Glutamatergic neuron (in vitro differentiated cells): ENCODE results near the gene C1orf50. TPM values are rescaled to one million over a fixed set of nuclear protein-coding genes. Genes with fewer than 3 reads are reported as not detected.
"Not testable (repeated sequence)": the region's sequence is repeated elsewhere in the genome, so short reads cannot be mapped to it uniquely, and the experiment has no call there.

ENCODE experiments used
- DNase-seq: peaks from one replicate; pipeline ENCODE4 v3.0.0; 2022
- H3K27ac Mint-ChIP-seq: one replicate; pipeline ENCODE4 v1.8.0; 2020; ENCODE audit warnings: mild to moderate bottlenecking, mixed read lengths, inconsistent platforms; ENCODE audit not compliant: unreplicated experiment
- H3K27me3 Mint-ChIP-seq: one replicate; pipeline ENCODE4 v1.8.0; 2020; ENCODE audit warnings: mild to moderate bottlenecking, moderate library complexity, mixed read lengths, inconsistent platforms; ENCODE audit not compliant: unreplicated experiment
- H3K36me3 Mint-ChIP-seq: one replicate; pipeline ENCODE4 v1.8.0; 2020; ENCODE audit warnings: mild to moderate bottlenecking, mixed read lengths, inconsistent platforms; ENCODE audit not compliant: unreplicated experiment
- H3K4me1 Mint-ChIP-seq: one replicate; pipeline ENCODE4 v1.8.0; 2020; ENCODE audit warnings: mild to moderate bottlenecking, low read depth, mixed read lengths, inconsistent platforms; ENCODE audit not compliant: unreplicated experiment
- H3K4me3 Mint-ChIP-seq: one replicate; pipeline ENCODE4 v1.8.0; 2020; ENCODE audit warnings: mild to moderate bottlenecking, mixed read lengths, inconsistent platforms; ENCODE audit not compliant: unreplicated experiment
- H3K9me3 Mint-ChIP-seq: one replicate; pipeline ENCODE4 v1.8.0; 2020; ENCODE audit warnings: mild to moderate bottlenecking, moderate library complexity, mixed read lengths, inconsistent platforms; ENCODE audit not compliant: unreplicated experiment
- CTCF ChIP-seq: fragments of 200-600 bp; sonication (generic); IDR thresholded peaks from one replicate; pipeline ENCODE4 v1.5.0; 2021; ENCODE audit not compliant: partially characterized antibody, unreplicated experiment
- total RNA-seq: library from RNA; stranded (reverse); fragmentation: NEBNext Ultra II Directional; extraction: Animal tissue kit (Norgen Biotek cat#: 25700); gene quantifications from one replicate; pipeline ENCODE4 v1.2.1, GENCODE V29; 2021; ENCODE audit not compliant: unreplicated experiment

Gene C1orf50
- total RNA-seq, 1 donor from 2014 or later, result 21.6 TPM

DNA sequence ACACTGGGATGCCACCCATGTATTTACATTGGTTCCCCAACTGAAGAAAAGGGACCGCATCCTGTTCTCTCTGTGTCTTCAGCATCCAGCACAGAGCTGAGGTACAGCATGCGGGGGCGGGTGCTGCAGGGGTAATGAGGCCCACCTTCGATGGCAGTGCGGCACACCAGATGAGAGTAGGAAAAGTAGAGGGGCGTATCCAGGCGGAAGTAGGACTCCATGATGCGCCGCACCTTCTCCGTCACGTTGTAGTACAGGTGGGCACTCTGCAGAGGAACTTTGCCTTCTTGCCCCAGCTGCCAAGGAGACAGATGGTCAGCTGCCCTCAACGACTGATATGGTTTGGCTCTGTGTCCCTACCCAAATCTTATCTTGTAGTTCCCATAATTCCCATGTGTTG lies 17.0 kb upstream of the C1orf50 start:
- H3K4me3 Mint-ChIP-seq, result no peak overlapping the region
- peaks cover 4% of the 10 kb centered on the region for H3K4me1 Mint-ChIP-seq

DNA sequence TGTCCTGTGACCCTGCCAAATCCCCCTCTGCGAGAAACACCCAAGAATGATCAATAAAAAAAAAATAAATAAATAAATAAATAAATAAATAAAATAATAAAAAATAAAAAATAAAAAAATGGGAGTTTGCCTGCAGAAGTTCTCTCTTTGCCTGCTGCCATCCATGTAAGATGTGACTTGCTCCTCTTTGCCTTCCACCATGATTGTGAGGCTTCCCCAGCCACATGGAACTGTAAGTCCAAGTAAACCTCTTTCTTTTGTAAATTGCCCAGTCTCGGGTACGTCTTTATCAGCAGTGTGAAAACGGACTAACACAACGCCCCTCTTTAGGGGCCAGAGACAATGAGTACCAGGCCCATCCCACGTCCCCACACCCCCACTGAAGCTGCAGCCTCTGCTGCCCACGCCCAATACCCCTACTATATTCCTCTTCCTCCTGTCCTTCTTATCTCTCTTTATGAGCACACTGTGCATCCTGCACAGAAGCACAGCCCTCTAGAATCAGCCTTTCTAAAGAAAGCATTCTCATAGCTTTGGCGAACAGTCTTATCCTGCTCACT lies 15.5 kb upstream of the C1orf50 start:
- H3K9me3 Mint-ChIP-seq, result not testable (repeated sequence)

More for the DNA sequence above, 17.0 kb upstream of the C1orf50 start:
- peaks cover 8% of the 10 kb centered on the region for H3K9me3 Mint-ChIP-seq
- peaks cover 48% of the 10 kb centered on the region for H3K36me3 Mint-ChIP-seq
- no peak overlapping the region for H3K27ac Mint-ChIP-seq
- peaks cover 13% of the 10 kb centered on the region for H3K27me3 Mint-ChIP-seq
- TF ChIP-seq CTCF, result no peak
- DNase-seq, result no peak

GRCh38 chr1:42752284-42752683 lies 14.8 kb upstream of the C1orf50 start:
- H3K4me1 Mint-ChIP-seq, result peaks cover 7% of the 10 kb centered on the region
- DNase-seq, result no peak
- peaks cover 44% of the 10 kb centered on the region for H3K36me3 Mint-ChIP-seq
- no peak for TF ChIP-seq CTCF
- peak overlapping the region; percentile 48 for H3K27ac Mint-ChIP-seq
- peaks cover 12% of the 10 kb centered on the region for H3K9me3 Mint-ChIP-seq
- no peak overlapping the region for H3K4me3 Mint-ChIP-seq
- H3K27me3 Mint-ChIP-seq, result peaks cover 10% of the 10 kb centered on the region

More for the DNA sequence above, 15.5 kb upstream of the C1orf50 start:
- peaks cover 44% of the 10 kb centered on the region for H3K36me3 Mint-ChIP-seq
- peaks cover 10% of the 10 kb centered on the region for H3K27me3 Mint-ChIP-seq
- H3K4me3 Mint-ChIP-seq, H3K4me1 Mint-ChIP-seq, DNase-seq: not testable (repeated sequence)
- peak overlapping the region; percentile 48 for H3K27ac Mint-ChIP-seq

- peaks cover 14% of the 10 kb centered on the region for H3K4me1 Mint-ChIP-seq
- no peak for TF ChIP-seq CTCF
- peaks cover 44% of the 10 kb centered on the region for H3K36me3 Mint-ChIP-seq
- H3K27me3 Mint-ChIP-seq, result peaks cover 14% of the 10 kb centered on the region
- peaks cover 12% of the 10 kb centered on the region for H3K9me3 Mint-ChIP-seq
- no peak overlapping the region for H3K4me3 Mint-ChIP-seq
- H3K27ac Mint-ChIP-seq, result no peak overlapping the region
- DNase-seq, result no peak
Observed at GRCh38 chr1:42753070-42753469, 14.0 kb upstream of the C1orf50 start.

DNA sequence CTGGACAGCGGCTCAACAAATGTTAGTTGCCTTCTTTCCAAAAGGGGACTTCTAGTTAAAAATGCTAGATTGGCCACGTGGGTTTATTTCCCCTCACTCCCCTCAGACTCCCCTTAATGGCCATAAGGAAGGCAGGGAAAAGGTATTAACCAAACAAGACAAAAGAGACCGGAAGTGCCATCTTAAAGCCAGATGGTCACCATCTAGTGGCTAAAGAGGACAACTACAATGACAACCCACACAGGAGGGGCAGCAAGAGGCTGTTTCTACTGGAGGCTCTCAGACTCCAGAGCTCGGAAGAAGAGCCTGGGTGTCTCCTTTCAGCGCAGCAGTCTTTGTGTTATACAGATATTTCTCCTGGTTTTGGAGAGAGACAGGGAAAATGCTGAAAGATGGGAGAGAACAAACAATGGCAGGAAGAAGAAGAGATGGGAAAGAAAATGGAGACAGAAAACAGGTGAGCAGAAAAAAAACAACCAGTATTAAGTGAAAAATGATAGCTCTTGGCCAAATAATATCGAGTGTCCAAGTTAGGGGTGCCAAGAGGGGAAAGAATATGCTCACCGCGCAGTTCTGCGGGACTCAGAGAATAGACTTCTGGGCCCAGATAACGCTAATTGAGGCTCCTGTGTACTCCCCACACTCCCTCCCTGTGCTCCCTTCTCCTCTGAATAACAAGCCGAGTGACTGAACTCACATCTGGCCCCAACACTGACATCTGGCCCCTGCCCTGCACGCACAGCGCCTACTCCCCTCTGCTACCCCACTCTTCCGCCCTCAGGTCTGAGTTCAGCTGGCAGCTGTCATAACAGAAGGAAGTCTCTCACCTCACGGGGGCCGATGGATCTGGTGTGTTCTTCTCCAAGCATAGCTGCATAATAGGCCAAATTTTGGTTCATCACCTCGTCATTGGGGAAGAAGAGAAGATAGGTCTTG lies 9.8 kb upstream of the C1orf50 start:
- Mint-ChIP-seq H3K4me1 (peaks cover 19% of the 10 kb centered on the region), H3K27me3 (peaks cover 8% of the 10 kb centered on the region), H3K36me3 (peaks cover 23% of the 10 kb centered on the region), H3K27ac (peak overlapping the region; percentile 99), H3K4me3 (peak overlapping the region; percentile 81), H3K9me3 (peaks cover 5% of the 10 kb centered on the region)
- TF ChIP-seq CTCF, result peak; percentile 76
- DNase-seq, result peak; percentile 61
